K562 treated with DMSO at 1 percent for 48 hours (cell line): ENCODE measurements around the gene SPACA5B. TPM values are rescaled to one million over a fixed set of nuclear protein-coding genes. Genes with fewer than 3 reads are reported as not detected.

Source experiments
- total RNA-seq: library from RNA; unstranded; fragments of 300-600 nt; gene quantifications from 2 replicates; pipeline ENCODE4 v1.2.3, GENCODE V29; 2022; ENCODE audit warnings: low replicate concordance; ENCODE audit errors: extremely low read depth

The SPACA5B gene
- not detected in 2 replicates for total RNA-seq

DNA sequence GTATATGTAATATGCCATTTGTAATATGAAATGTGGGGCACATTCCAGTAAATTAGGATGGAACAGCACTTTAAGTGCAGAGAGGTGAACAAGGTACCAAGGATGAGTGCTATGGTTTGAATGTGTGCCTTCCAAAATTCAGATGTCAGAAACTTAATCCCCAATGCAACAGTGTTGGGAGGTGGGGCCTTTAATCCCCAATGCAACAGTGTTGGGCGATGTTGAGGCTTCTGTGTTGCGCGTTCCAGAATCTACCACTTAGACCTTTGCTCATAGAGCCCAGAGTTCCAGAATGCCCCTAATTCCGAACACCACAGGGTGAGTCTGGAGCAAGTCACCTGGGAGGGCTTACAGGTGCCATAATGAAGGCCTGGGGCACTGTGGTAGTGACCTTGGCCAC, at the start of gene SPACA5B:
Gene SPACA5B (plus strand): TSS at position 301 of the 400 bp plus-strand sequence. CDS start 62 bp downstream, at position 363.

Other genes with a start within 250 kb of the SPACA5B start
- gene ZNF182, start 126.6 kb upstream of the SPACA5B start, total RNA-seq: not detected in 2 replicates
- gene SPACA5, start 123.6 kb upstream of the SPACA5B start, total RNA-seq: not detected in 2 replicates
- not detected in 2 replicates for gene ZNF630, start 59.0 kb upstream of the SPACA5B start, total RNA-seq
- not detected in 2 replicates for gene SSX5, start 66.2 kb downstream of the SPACA5B start, total RNA-seq
- not detected in 2 replicates for gene SSX1, start 124.8 kb downstream of the SPACA5B start, total RNA-seq
- not detected in 2 replicates for gene SSX3, start 226.1 kb downstream of the SPACA5B start, total RNA-seq